NT2/D1 (cell line): Measurements from ENCODE around the gene GOLGB1.

Experiments used
- SUZ12 ChIP-seq: IDR thresholded peaks from 2 replicates; pipeline ENCODE4 v1.6.1; 2011; ENCODE audit not compliant: insufficient read length, insufficient read depth; ENCODE audit errors: extremely low read depth
- YY1 ChIP-seq: IDR thresholded peaks from 2 replicates; pipeline ENCODE4 v1.6.1; 2011; ENCODE audit not compliant: insufficient read length, insufficient read depth
- ZNF274 ChIP-seq: IDR thresholded peaks from 2 replicates; pipeline ENCODE4 v1.6.1; 2011; ENCODE audit warnings: mild to moderate bottlenecking, low read depth, low read length

DNA sequence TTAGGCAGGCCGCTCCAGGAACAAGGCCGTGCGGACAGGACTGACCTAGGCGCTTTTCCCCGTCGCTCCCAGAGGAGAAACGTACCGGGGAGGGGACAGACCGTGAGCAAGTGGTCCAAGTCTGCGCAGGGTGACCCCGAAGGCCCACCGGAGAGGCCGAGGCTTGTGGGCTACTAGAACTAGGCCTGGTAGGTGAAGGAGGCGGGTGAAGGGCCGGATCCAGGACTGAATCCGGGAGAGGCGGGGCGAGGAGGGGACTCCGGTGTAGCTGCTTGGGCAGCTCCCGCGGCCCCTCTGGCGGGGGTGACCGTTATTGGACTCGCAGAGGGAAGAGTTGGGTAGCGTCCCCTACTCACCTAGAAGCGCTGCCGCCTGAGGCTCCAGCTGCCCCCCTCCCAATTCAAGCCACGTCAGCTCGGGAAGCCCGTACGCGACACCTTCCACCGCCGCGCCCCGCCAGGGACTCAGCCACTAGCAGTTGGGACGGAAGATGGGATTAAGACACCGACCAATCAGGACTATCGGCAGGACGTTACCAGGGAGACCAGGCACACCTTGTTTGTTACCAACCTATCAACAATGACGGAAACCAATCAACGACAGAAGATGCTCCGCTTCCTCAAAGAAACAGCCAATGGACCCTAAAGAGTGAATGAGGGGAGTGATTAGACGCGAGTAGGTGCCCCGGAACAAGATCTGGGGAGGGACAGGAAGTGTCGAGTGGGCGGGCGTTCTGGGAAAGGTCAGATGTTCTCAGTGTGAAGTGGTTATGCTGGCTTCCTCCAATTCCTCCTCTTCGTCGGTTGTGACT lies at the start of gene GOLGB1:
- TF ChIP-seq SUZ12 (no peak), YY1 (no peak), ZNF274 (no peak)
